OCI-LY1 (cell line): ENCODE measurements around the gene SDC3.

Experiments used
- H2AFZ ChIP-seq: fragments of 200-600 bp; sonication (generic), shearing (Covaris generic); 2 replicates; pipeline ENCODE4 v1.6.0; 2014; ENCODE audit warnings: antibody characterized with exemption, mild to moderate bottlenecking, low read length
- H3F3A ChIP-seq: fragments of 200-600 bp; sonication (generic), shearing (Covaris generic); 2 replicates; pipeline ENCODE4 v1.6.0; 2014; ENCODE audit warnings: mild to moderate bottlenecking, antibody characterized with exemption, low read length, moderate library complexity; ENCODE audit not compliant: insufficient read depth
- H3K27ac ChIP-seq: fragments of 200-600 bp; sonication (generic); 2 replicates; pipeline ENCODE4 v1.5.1; 2014; ENCODE audit warnings: low read length, mixed run types, mild to moderate bottlenecking, low read depth; ENCODE audit not compliant: poor library complexity, severe bottlenecking
- H3K27me3 ChIP-seq: fragments of 200-600 bp; sonication (generic); 2 replicates; pipeline ENCODE4 v1.6.0; 2014; ENCODE audit warnings: antibody characterized with exemption, mild to moderate bottlenecking, low read length, moderate library complexity; ENCODE audit not compliant: insufficient read depth
- H3K36me3 ChIP-seq: fragments of 200-600 bp; sonication (generic); 2 replicates; pipeline ENCODE4 v1.6.1; 2014; ENCODE audit warnings: mild to moderate bottlenecking, antibody characterized with exemption, low read length, moderate library complexity, mixed read lengths; ENCODE audit not compliant: insufficient read depth
- H3K4me1 ChIP-seq: fragments of 200-600 bp; sonication (generic); 2 replicates; pipeline ENCODE4 v1.5.1; 2014; ENCODE audit warnings: mild to moderate bottlenecking, low read length, moderate library complexity; ENCODE audit not compliant: insufficient read depth, severe bottlenecking
- H3K4me2 ChIP-seq: fragments of 200-600 bp; sonication (generic), shearing (Covaris generic); 2 replicates; pipeline ENCODE4 v1.6.1; 2014; ENCODE audit warnings: low read length
- H3K4me3 ChIP-seq: fragments of 200-600 bp; sonication (generic); 2 replicates; pipeline ENCODE4 v1.5.1; 2014; ENCODE audit warnings: low read length, low read depth, mild to moderate bottlenecking, mixed read lengths; ENCODE audit not compliant: poor library complexity, severe bottlenecking
- H3K79me2 ChIP-seq: fragments of 200-600 bp; shearing (Covaris generic); 2 replicates; pipeline ENCODE4 v1.6.1; 2016; ENCODE audit warnings: mixed run types, low read length, mixed read lengths; ENCODE audit not compliant: insufficient read depth
- H3K9ac ChIP-seq: fragments of 200-600 bp; sonication (generic), shearing (Covaris generic); 2 replicates; pipeline ENCODE4 v1.6.1; 2014; ENCODE audit warnings: mild to moderate bottlenecking, low read length, mixed read lengths
- H3K9me2 ChIP-seq: fragments of 200-600 bp; sonication (generic), shearing (Covaris generic); 2 replicates; pipeline ENCODE4 v1.6.1; 2014; ENCODE audit warnings: low read depth, mild to moderate bottlenecking, low read length, mixed read lengths
- H3K9me3 ChIP-seq: fragments of 200-600 bp; shearing (Covaris generic); 2 replicates; pipeline ENCODE4 v1.6.1; 2014; ENCODE audit warnings: low read length, mixed read lengths
- H4K20me1 ChIP-seq: fragments of 200-600 bp; sonication (generic), shearing (Covaris generic); 2 replicates; pipeline ENCODE4 v1.6.0; 2016; ENCODE audit warnings: mild to moderate bottlenecking, low read length; ENCODE audit not compliant: insufficient read depth
- CTCF ChIP-seq: fragments of 200-600 bp; sonication (generic), shearing (Covaris generic); IDR thresholded peaks from 2 replicates; pipeline ENCODE4 v1.5.1; 2017; ENCODE audit warnings: mild to moderate bottlenecking, antibody characterized with exemption, low read length, moderate library complexity, mixed read lengths
- EZH2 ChIP-seq: fragments of 200-600 bp; sonication (generic), shearing (Covaris generic); IDR thresholded peaks from 2 replicates; pipeline ENCODE4 v1.8.0; 2017; ENCODE audit warnings: borderline replicate concordance, mixed run types, mild to moderate bottlenecking, antibody characterized with exemption, low read length, moderate library complexity, mixed read lengths

The SDC3 gene

GRCh38 chr1:30886710-30887428, 21.7 kb downstream of the SDC3 start:
- Histone ChIP-seq H3K4me2 (no peak overlapping the region), H3K36me3 (no peaks in the 10 kb centered on the region), H3K4me3 (no peak overlapping the region), H3K27ac (no peak overlapping the region), H3K4me1 (no peaks in the 10 kb centered on the region), H3K27me3 (peaks cover 2% of the 10 kb centered on the region; the same call in 1 of the 2 replicates), H3K79me2 (no peaks in the 10 kb centered on the region), H3K9me2 (no peaks in the 10 kb centered on the region), H3F3A (no peaks in the 10 kb centered on the region), H3K9ac (no peak overlapping the region), H3K9me3 (no peaks in the 10 kb centered on the region), H2AFZ (no peak overlapping the region), H4K20me1 (no peaks in the 10 kb centered on the region)
- no peak for TF ChIP-seq EZH2
- no peak for TF ChIP-seq CTCF

GRCh38 chr1:30885570-30886522, 22.7 kb downstream of the SDC3 start:
- Histone ChIP-seq H3K4me1 (no peaks in the 10 kb centered on the region), H3K27ac (no peak overlapping the region), H3K79me2 (no peaks in the 10 kb centered on the region), H4K20me1 (no peaks in the 10 kb centered on the region), H3K9ac (no peak overlapping the region), H3K36me3 (no peaks in the 10 kb centered on the region), H3K4me2 (no peak overlapping the region), H3K4me3 (no peak overlapping the region), H3F3A (no peaks in the 10 kb centered on the region), H3K9me2 (no peaks in the 10 kb centered on the region), H3K9me3 (no peaks in the 10 kb centered on the region), H2AFZ (no peak overlapping the region), H3K27me3 (peaks cover 8% of the 10 kb centered on the region; the same call in 1 of the 2 replicates)
- no peak for TF ChIP-seq EZH2
- TF ChIP-seq CTCF = no peak

- peaks cover 8% of the 10 kb centered on the region; the same call in 1 of the 2 replicates for H3K27me3 ChIP-seq
- H3K9ac ChIP-seq = no peak overlapping the region
- TF ChIP-seq EZH2 = no peak
- TF ChIP-seq CTCF = no peak
- H3K9me2 ChIP-seq = no peaks in the 10 kb centered on the region
- H2AFZ ChIP-seq = no peak overlapping the region
- H3K27ac ChIP-seq = no peak overlapping the region
- no peaks in the 10 kb centered on the region for H4K20me1 ChIP-seq
- no peak overlapping the region for H3K4me2 ChIP-seq
- no peaks in the 10 kb centered on the region for H3K79me2 ChIP-seq
- H3F3A ChIP-seq = no peaks in the 10 kb centered on the region
- no peaks in the 10 kb centered on the region for H3K4me1 ChIP-seq
- H3K9me3 ChIP-seq = no peaks in the 10 kb centered on the region
- H3K4me3 ChIP-seq = no peak overlapping the region
- no peaks in the 10 kb centered on the region for H3K36me3 ChIP-seq
Observed at GRCh38 chr1:30884723-30885122, 23.8 kb downstream of the SDC3 start.
